HG03135 (cell line): ENCODE results near the gene ZNRF1.
A peak's percentile ranks its signal among the peaks of the same experiment; 100 is the strongest.

Source experiments
- ATAC-seq: cut with Tn5 transposase; IDR thresholded peaks from one replicate; pipeline ENCODE4 v1.9.1; 2021; ENCODE audit warnings: mild to moderate bottlenecking, moderate library complexity; ENCODE audit not compliant: unreplicated experiment

Gene ZNRF1

DNA sequence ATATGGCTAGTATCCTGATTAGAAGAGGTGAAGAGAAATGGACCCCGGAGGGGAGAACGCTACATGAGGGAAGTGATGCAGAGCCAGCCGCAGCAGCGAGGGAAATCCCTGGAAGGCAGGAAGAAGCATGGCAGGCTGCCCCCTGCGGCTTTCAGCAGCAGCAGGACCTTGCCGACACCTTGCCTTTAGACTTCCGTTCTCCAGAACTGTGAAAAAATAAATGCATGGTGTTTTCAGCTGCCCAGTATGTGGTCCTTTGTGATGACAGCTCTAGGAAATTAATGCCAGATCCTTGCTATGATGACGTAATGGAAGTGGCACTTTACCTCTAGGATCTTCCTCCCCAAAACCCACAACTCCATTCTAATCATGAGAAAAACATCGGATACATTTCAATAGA, 139.8 kb downstream of the ZNRF1 start:
- no peak for ATAC-seq

DNA sequence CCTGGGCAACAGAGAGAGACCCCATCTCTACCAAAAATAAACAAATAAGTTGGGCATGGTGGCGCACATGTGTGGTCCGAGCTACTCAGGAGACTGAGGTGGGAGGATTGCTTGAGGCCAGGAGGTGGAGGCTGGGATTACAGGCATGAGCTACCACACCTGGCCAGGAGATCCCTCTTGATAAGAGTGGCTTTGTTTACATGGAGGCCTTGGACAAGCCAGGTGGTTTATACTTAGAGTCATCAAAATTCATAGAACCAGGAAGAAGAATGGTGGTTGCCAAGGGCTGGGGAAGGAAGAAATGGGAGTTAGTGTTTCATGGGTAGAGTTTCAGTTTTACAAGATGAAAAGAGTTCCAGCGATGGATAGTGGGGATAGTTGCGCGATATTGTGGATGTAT, 140.7 kb downstream of the ZNRF1 start:
- no peak for ATAC-seq

DNA sequence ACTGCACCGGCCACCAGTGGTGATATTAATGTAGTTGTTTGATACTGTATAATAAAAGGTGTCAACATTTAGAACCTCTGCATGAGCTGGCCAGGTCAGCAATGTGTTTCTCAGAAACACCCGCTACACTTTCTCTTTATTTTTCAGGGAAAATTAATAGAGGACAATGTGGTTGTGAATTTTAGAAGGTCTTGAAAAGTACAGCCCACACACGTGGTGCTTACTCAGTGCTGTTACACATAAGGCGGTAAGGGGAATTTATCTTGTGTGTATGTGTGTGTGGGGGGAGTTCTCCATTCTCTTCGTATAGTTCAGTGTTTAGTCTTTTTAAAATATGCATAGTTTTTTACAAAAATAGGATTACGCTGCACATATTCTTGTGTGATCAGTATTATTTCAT, 145.1 kb downstream of the ZNRF1 start:
- ATAC-seq: no peak

DNA sequence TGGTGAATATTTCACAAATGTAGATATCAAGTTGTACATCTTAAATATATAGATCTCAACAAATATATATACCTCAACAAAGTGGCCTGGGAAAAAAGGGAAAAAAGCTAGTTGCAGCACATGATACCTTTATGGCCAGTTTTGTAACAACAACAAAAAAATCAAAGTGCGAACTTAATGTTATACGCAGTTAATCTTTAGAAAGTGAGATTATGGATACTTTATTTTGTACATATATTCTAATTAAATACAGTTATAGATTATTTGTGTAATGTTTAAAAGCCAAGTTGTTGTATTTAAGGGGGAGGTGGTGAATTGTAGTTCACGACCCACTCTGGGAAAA, 149.1 kb downstream of the ZNRF1 start:
- ATAC-seq: no peak

DNA sequence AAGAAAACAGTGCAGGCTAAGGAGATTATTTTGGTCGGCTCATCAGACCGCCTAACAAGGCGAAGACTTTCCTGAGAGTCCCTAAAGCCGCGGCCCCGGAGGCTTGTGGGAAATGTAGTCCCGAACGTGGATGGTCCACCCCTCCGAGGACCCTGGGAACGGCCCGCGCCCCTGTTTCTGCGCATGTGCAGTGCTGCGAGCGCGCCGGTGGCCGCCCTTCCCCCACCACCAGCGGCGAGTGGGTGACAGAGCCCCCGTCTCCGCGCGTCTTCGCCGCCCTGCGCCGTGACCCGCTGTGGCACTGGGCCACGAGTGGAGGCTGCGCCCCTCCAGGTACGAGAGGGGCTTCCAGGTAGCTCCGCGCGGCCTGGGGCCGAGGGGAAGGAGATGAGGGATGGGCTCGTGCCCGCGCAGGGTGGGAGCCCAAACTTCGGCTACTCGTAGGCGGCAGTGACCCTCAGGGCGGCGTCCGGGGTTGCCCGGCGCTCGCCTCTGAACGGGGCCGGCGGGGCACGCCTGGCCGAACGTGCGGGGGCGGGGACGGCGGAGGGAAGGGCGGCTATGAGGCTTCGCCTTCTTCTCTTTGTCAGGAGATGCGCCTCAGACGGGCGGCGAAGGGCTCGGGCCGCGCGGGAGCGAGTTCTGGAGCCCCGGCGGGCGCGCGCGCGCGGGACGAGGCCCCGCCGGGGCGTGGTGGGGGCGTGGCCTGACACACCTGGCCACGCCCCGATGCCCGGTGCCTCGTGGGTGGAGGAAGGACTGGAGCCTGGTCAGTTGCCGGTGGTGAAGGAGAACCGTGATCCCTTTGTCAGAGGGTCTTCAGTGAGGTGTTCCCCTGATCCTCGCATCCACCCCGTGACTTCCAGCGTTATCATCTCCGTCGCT, 149.7 kb downstream of the ZNRF1 start, which contains the start of gene ZFP1:
ZFP1 (plus strand) TSS at position 214 of the 885 bp plus-strand sequence. CDS start 4,428 bp downstream, outside the sequence.
- peak; percentile 87 for ATAC-seq

DNA sequence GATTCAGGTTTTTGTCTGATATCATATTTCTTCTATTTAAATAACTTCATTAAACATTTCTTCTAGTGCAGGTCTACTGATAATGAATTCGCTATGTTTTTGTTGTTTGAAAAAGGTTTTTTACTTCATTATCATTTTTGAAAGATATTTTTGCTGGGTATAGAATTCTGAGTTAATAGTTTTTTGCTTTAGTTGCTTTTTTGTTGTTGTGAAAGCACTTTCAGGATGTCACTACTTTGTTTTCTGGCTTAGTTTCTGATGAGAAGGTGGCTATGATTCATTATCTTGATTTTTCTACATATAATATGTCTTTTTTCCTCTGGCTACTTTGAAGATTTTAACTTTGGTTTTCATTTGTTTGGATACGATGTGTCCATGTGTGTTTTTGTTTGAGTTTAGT, 153.0 kb downstream of the ZNRF1 start:
- no peak for ATAC-seq

DNA sequence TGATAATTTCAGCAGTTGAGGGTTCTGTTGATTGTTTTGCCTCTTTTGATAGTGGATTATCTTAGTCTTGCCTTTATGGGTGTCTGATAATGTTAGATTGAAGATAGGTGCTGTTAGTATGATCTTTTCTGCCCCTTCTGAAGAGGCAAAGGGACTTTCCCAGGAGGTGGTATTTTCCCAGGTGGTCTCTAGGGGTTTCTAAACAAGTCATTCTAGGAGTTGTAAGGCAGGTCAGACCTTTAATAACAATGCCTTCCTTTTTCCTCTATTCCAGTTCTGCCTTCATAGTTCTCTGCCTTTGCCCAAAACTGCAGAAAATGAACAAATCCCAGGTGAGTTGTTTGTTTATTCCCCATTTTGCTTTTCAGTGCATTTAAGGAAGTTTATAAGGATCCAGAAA, 153.8 kb downstream of the ZNRF1 start:
- no peak for ATAC-seq

DNA sequence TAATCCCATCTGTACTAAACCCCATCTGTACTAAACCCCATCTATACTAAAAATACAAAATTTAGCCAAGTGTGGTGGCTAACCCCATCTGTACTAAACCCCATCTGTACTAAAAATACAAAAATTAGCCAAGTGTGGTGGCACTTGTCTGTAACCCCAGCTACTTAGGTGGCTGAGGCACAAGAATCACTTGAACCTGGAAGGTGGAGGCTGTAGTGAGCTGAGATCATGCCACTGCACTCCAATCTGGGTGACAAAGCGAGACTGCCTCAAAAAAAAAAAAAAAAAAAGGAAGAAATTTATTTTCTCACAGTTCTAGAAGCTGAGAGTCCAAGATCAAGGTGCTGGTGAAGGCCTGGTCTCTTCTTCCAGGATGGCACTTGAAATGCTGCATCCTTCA, 161.6 kb downstream of the ZNRF1 start:
- ATAC-seq: no peak
